GM12891 (cell line): ENCODE measurements around the gene DNM1.

Experiments
- PAX5 ChIP-seq: IDR thresholded peaks from 2 replicates; pipeline ENCODE4 v1.6.1; 2011; ENCODE audit warnings: low read length, moderate library complexity, mild to moderate bottlenecking; ENCODE audit not compliant: insufficient read depth, severe bottlenecking
- POLR2A ChIP-seq: IDR thresholded peaks from 2 replicates; pipeline ENCODE4 v1.6.1; 2011; ENCODE audit warnings: low read depth, low read length, control low read depth
- POLR2AphosphoS5 ChIP-seq: IDR thresholded peaks from 2 replicates; pipeline ENCODE4 v1.6.1; 2011; ENCODE audit warnings: low read depth, low read length, control low read depth
- SPI1 ChIP-seq: IDR thresholded peaks from 2 replicates; pipeline ENCODE4 v1.6.1; 2011; ENCODE audit warnings: low read depth, low read length, control low read depth
- TAF1 ChIP-seq: IDR thresholded peaks from 2 replicates; pipeline ENCODE4 v1.6.1; 2011; ENCODE audit warnings: low read depth, low read length, control low read depth

- no peak; the same call in 1 of the 2 replicates for TF ChIP-seq POLR2A
- 0 out of 2 replicates have a peak, but pooled peaks have one; percentile 13 for TF ChIP-seq POLR2AphosphoS5
- no peak for TF ChIP-seq TAF1
- no peak for TF ChIP-seq PAX5
- TF ChIP-seq SPI1: no peak
These were observed 40.1 kb upstream of the DNM1 start for GRCh38 chr9:128163027-128163515.
